Nephron progenitor cell (in vitro differentiated cells): ENCODE measurements around the gene TESK2.

Experiments
- DNase-seq: peaks from one replicate; pipeline ENCODE4 v3.0.0; 2021
- H3K27ac Mint-ChIP-seq: 2 replicates; pipeline ENCODE4 v1.8.0; 2021; ENCODE audit warnings: mild to moderate bottlenecking, moderate library complexity, mixed read lengths
- H3K27me3 Mint-ChIP-seq: 2 replicates; pipeline ENCODE4 v1.8.0; 2021; ENCODE audit warnings: mild to moderate bottlenecking, low read depth, mixed read lengths; ENCODE audit not compliant: poor library complexity
- H3K36me3 Mint-ChIP-seq: 2 replicates; pipeline ENCODE4 v1.8.0; 2021; ENCODE audit warnings: low read depth, mixed read lengths
- H3K4me1 Mint-ChIP-seq: 2 replicates; pipeline ENCODE4 v1.8.0; 2021; ENCODE audit warnings: mixed read lengths
- H3K4me3 Mint-ChIP-seq: 2 replicates; pipeline ENCODE4 v1.8.0; 2021; ENCODE audit warnings: mild to moderate bottlenecking, moderate library complexity, mixed read lengths
- H3K9me3 Mint-ChIP-seq: 2 replicates; pipeline ENCODE4 v1.8.0; 2021; ENCODE audit warnings: mild to moderate bottlenecking, moderate library complexity, mixed read lengths
- TF ChIP-seq, protein P1 (sequence below): fragments of 200-600 bp; sonication (generic); IDR thresholded peaks from 2 replicates; pipeline ENCODE4 v1.5.0; 2021; ENCODE audit warnings: antibody characterized with exemption

Gene TESK2

DNA sequence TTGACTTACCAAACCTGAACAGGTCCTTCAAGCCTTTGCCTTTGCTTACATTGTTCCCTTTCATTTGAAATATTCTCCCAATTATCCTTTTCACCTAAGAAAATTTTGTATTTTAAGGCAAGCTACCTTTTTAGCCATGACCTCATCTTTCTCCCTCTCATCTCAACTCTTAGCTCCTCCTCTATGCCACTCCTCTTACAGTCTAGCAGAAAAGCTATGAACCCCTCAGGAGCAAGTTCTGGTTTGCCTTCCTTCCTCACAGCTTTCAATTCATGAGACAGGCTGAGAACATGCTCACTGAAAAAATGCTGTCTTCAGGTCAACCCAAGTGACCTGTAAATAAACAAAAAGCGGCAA, 142.4 kb downstream of the TESK2 start:
- DNase-seq, result no peak

DNA sequence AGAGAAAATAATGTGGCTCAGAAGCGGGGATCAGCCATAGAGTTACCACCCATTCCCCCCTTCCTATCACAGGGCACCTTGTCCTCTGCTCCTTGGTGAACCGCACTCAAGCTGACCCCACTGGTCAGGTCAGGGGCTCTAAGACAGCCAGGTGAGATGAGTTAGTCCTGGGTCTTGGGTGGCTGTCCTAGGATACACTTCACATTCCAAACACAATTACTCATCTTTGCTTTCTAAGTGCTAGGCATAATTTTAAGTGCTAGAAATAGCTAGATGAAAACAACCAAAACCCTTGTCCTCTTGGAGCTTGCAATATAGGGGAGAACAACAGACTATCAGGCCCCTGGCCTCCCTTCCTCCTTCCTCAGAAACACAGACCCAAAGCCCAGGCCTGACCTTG, 142.9 kb downstream of the TESK2 start:
- DNase-seq, result no peak
- TF ChIP-seq, protein P1, sequence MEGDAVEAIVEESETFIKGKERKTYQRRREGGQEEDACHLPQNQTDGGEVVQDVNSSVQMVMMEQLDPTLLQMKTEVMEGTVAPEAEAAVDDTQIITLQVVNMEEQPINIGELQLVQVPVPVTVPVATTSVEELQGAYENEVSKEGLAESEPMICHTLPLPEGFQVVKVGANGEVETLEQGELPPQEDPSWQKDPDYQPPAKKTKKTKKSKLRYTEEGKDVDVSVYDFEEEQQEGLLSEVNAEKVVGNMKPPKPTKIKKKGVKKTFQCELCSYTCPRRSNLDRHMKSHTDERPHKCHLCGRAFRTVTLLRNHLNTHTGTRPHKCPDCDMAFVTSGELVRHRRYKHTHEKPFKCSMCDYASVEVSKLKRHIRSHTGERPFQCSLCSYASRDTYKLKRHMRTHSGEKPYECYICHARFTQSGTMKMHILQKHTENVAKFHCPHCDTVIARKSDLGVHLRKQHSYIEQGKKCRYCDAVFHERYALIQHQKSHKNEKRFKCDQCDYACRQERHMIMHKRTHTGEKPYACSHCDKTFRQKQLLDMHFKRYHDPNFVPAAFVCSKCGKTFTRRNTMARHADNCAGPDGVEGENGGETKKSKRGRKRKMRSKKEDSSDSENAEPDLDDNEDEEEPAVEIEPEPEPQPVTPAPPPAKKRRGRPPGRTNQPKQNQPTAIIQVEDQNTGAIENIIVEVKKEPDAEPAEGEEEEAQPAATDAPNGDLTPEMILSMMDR, result no peak
- H3K4me1 Mint-ChIP-seq, result peaks cover 14% of the 10 kb centered on the region
- peak overlapping the region; percentile 2 for H3K27ac Mint-ChIP-seq
- H3K27me3 Mint-ChIP-seq, result no peaks in the 10 kb centered on the region
- H3K4me3 Mint-ChIP-seq, result no peak overlapping the region
- peaks cover 33% of the 10 kb centered on the region for H3K36me3 Mint-ChIP-seq
- H3K9me3 Mint-ChIP-seq, result no peaks in the 10 kb centered on the region

More for the DNA sequence above, 142.4 kb downstream of the TESK2 start:
- H3K27ac Mint-ChIP-seq, result peak overlapping the region; percentile 2
- H3K4me3 Mint-ChIP-seq, result no peak overlapping the region
- no peaks in the 10 kb centered on the region for H3K27me3 Mint-ChIP-seq
- no peaks in the 10 kb centered on the region for H3K9me3 Mint-ChIP-seq
- TF ChIP-seq, protein P1, result no peak
- peaks cover 27% of the 10 kb centered on the region for H3K36me3 Mint-ChIP-seq
- peaks cover 14% of the 10 kb centered on the region for H3K4me1 Mint-ChIP-seq

DNA sequence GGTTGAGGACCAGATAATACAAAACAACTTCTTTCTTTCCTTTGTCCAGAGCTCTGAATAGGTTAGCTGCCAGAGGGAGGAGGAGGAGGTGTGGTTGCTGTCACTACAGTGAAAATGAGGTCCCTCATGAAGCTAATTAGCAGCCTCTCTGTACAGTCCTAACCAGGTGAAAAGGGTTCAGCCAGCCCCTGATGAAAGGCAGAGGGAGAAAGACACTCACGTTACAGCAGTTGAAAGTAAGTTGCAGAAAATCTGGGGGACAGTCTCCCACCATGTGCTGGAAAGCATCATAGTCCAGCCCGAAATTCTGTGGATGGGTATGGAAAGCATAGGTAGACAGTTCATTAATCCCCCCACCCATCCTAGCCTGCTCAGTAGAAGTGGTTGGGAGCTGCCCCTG, 144.5 kb downstream of the TESK2 start:
- no peak overlapping the region for H3K4me3 Mint-ChIP-seq
- TF ChIP-seq, protein P1, result no peak
- H3K27me3 Mint-ChIP-seq, result no peaks in the 10 kb centered on the region
- no peak for DNase-seq
- H3K4me1 Mint-ChIP-seq, result peaks cover 20% of the 10 kb centered on the region
- H3K27ac Mint-ChIP-seq, result no peak overlapping the region
- no peaks in the 10 kb centered on the region for H3K9me3 Mint-ChIP-seq
- H3K36me3 Mint-ChIP-seq, result peaks cover 47% of the 10 kb centered on the region

DNA sequence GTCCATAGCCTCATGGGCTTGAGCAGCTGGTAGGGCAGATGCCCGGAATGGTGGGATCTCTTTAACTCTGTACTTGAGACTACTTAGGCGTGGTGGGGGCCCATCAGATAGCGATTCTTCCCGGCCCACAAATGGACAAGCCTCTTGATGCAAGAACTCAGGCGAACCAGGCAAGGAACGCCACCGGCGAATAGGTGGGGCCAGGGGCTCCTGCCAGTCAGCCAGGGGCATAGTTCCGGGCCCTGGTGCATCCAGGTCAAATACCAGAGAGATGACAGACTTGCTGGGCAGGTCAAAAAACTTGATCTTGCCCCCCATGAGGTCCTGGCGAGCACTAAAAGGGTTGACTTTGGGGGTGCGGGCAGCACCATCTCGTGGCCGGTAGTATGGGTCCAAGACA, 145.9 kb downstream of the TESK2 start:
- Mint-ChIP-seq H3K4me1 (peaks cover 34% of the 10 kb centered on the region), H3K36me3 (peaks cover 48% of the 10 kb centered on the region), H3K9me3 (no peaks in the 10 kb centered on the region), H3K27ac (no peak overlapping the region), H3K27me3 (no peaks in the 10 kb centered on the region), H3K4me3 (no peak overlapping the region)
- no peak for DNase-seq
- TF ChIP-seq, protein P1, result no peak

DNA sequence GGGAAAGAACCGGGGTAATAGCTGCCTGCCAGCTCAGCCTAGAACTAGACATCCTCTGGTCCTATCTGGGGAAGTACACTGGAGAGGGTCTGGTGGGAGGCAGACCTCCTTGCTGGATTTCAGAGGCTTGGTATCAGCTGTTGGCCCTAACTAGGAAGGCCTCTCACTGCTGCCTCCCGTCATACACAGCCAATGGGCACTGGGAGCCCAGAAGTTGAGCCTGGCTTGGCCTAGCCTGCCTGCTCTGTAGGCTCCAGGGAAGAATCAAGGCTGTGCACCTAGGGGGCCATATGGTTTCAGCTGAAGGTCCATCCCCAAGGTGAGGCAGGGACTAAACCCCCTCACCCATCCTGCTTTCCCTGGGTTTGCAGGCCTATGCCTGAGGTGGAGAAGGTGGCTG, 146.5 kb downstream of the TESK2 start:
- DNase-seq, result no peak
- no peak overlapping the region for H3K4me3 Mint-ChIP-seq
- peaks cover 38% of the 10 kb centered on the region for H3K4me1 Mint-ChIP-seq
- H3K36me3 Mint-ChIP-seq, result peaks cover 48% of the 10 kb centered on the region
- TF ChIP-seq, protein P1, result no peak
- no peaks in the 10 kb centered on the region for H3K27me3 Mint-ChIP-seq
- no peak overlapping the region for H3K27ac Mint-ChIP-seq
- H3K9me3 Mint-ChIP-seq, result no peaks in the 10 kb centered on the region

DNA sequence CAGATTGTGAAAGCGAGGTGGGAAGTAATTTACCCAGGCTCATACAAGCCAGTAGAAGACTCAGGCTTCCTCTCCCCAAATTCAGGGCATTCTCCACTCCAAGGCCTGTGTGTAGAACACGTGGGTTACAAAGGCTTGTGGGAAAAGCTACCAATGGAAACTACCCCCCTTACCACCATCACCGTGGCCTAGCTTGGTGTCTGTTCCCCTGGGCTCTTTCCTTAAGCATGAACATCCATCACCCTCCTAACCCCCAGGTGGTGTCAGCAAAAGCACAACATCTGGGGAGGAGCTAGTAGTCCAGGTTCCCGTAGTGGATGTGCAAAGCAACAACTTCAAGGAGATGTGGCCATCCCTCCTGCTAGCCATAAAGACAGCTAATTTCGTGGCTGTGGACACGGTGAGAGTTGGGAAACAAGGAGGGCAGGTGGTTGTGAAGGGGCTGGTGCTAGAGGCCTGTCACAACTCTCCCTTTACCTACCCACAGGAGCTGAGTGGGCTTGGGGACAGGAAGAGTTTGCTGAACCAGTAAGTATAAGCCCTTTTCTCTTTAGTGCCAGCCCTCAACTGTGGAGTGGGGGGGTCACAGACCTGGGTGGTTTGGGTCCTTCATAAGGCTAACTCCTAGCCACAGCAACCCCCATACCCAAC, 150.0 kb downstream of the TESK2 start:
- TF ChIP-seq, protein P1, result no peak
- Mint-ChIP-seq H3K4me1 (peaks cover 60% of the 10 kb centered on the region), H3K27ac (peak overlapping the region; percentile 99), H3K27me3 (peaks cover 5% of the 10 kb centered on the region), H3K9me3 (no peaks in the 10 kb centered on the region), H3K36me3 (peaks cover 51% of the 10 kb centered on the region), H3K4me3 (peak overlapping the region; percentile 99)
- no peak for DNase-seq
